HEK293T (cell line): ENCODE results near the gene ANKRD52.

Experiments
- ARNT ChIP-seq: fragments of 450-650 bp; IDR thresholded peaks from 2 replicates; pipeline ENCODE4 v1.6.1; 2017; ENCODE audit warnings: mild to moderate bottlenecking
- BHLHE40 ChIP-seq: fragments of 450-650 bp; IDR thresholded peaks from 2 replicates; pipeline ENCODE4 v1.6.1; 2016; ENCODE audit warnings: mild to moderate bottlenecking, moderate library complexity, borderline replicate concordance
- ELF4 ChIP-seq: fragments of 450-650 bp; IDR thresholded peaks from 2 replicates; pipeline ENCODE4 v1.6.1; 2017; ENCODE audit warnings: antibody characterized with exemption
- FOXA1 ChIP-seq: fragments of 450-650 bp; IDR thresholded peaks from 2 replicates; pipeline ENCODE4 v1.6.1; 2016; ENCODE audit warnings: mild to moderate bottlenecking
- HDGF ChIP-seq: fragments of 450-650 bp; IDR thresholded peaks from 2 replicates; pipeline ENCODE4 v1.6.1; 2017; ENCODE audit warnings: antibody characterized with exemption, borderline replicate concordance
- NFRKB ChIP-seq: fragments of 450-650 bp; IDR thresholded peaks from 2 replicates; pipeline ENCODE4 v1.6.1; 2016; ENCODE audit warnings: mild to moderate bottlenecking, moderate library complexity
- SP1 ChIP-seq: fragments of 450-650 bp; IDR thresholded peaks from 2 replicates; pipeline ENCODE4 v1.6.1; 2017
- TARDBP ChIP-seq: fragments of 450-650 bp; IDR thresholded peaks from 2 replicates; pipeline ENCODE4 v1.6.1; 2016

- TF ChIP-seq BHLHE40 (no peak), NFRKB (no peak), SP1 (no peak), TARDBP (no peak), ELF4 (no peak), ARNT (no peak), HDGF (no peak), FOXA1 (no peak)
Observed at GRCh38 chr12:56208006-56208405, 50.2 kb downstream of the ANKRD52 start.
